Measurements from ENCODE around the gene GRHPR. TPM values are rescaled to one million over a fixed set of nuclear protein-coding genes. Genes with fewer than 3 reads are reported as not detected.

GRHPR gene
- total RNA-seq, 1 experiment from 2014 or later: 195 TPM

DNA sequence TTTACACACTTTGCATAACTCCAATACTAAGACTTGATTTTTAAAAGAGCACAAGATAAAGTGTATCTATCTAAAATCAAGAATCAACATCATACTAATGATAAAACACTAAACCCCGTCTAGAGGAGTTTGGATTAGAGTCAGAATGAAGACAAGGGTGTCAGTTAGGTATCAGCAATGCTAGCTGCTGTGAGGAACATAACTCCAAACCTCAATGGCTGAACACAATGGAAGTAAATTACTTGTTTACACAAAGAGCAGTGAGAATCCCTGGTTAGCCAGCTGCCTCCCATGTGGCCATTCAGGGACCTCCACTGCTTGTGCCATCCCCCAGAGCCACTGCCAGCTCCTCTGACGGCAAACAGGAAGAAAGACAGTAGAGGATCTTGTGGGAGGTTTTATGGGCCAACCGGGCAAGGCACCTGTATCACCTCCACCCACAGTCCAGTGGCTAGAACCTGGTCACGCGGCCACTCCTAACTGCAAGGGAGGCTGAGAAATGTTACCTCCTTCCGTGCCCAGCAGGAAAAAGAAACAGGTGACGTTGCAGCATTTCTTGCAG is 24.0 kb upstream of the GRHPR start:
- DNase-seq (ENCODE audit: low read depth): no peak

DNA sequence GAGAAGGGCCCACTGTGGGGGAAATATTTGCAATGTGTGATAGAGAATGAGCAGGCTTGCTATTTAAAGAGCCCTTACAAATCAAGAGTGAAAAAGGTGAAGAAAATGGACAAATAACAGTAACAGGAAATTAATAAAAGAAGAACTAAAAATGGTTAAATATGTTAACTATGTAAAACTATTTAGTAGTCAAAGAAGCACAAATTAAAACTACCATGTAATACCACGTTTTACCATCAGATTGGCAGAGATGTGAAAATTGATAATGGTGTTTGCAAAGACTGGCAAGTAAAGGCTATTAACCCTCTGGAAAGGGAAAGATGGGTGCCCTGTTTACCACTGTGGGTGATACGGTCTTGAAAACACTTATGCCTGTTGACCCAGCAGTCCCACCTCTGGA is 23.2 kb upstream of the GRHPR start:
- no peak for DNase-seq (ENCODE audit: low read depth)

DNA sequence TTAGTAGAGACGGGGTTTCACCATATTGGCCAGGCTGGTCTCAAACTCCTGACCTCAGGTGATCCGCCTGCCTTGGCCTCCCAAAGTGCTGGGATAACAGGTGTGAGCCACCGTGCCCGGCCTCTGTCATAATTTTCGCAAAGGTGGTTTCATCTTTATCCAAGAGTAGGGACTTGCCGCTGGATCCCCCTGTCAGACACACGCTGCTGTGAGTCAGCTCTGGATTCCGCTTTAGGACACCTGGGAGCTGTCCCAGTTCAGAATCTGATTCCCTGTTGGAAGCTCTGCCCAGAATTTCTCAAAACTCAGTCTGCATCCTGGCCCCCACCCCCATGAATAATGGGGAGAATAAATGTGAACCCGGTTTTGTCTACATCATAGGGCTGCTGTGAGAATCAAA is 17.9 kb upstream of the GRHPR start:
- no peak for DNase-seq (ENCODE audit: low read depth)

DNA sequence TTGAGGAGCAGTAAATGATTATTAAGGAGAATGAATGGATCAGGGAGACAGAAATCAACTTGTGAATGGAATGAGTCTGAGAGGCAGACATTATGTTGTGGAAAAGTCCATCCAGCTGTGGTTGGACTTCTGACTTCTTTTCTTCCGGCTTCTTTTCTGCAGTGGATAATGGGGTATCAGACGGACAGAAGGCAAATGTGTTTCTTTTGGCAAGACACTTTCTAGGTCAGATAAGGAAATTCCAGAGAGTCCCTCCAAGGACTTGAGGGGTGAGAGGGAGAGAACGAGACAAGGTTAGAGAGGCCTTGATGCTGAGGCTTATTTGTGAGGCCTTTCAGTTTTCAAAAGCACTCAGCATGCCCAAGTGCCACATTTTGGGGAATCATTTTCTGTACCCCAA is 17.1 kb upstream of the GRHPR start:
- no peak for DNase-seq (ENCODE audit: low read depth)

DNA sequence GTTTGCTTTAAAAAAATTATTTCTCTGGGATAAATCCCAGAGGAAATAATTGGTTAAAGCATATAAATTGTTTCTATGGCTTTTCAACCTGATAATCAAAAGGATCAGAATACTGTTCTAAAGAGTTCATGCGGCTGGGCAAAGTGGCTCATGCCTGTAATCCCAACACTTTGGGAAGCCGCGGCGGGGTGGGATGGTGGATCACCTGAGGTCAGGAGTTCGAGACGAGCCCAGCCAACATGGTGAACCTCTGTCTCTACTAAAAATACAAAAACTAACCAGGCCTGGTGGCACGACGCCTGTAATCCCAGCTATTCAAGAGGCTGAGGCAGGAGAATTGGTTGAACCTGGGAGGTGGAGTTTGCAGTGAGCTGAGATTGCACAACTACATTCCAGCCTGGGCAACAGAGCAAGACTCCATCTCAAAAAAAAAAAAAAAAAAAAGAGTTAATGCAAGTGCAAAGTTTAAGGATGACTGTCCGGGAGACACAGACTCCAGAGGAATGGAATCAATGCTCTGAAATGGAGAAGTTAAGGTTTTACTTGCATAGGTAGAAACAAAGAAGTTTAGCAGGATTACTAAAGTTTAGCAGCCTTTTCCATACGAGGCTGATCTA is 16.6 kb upstream of the GRHPR start:
- DNase-seq (ENCODE audit: low read depth): no peak

DNA sequence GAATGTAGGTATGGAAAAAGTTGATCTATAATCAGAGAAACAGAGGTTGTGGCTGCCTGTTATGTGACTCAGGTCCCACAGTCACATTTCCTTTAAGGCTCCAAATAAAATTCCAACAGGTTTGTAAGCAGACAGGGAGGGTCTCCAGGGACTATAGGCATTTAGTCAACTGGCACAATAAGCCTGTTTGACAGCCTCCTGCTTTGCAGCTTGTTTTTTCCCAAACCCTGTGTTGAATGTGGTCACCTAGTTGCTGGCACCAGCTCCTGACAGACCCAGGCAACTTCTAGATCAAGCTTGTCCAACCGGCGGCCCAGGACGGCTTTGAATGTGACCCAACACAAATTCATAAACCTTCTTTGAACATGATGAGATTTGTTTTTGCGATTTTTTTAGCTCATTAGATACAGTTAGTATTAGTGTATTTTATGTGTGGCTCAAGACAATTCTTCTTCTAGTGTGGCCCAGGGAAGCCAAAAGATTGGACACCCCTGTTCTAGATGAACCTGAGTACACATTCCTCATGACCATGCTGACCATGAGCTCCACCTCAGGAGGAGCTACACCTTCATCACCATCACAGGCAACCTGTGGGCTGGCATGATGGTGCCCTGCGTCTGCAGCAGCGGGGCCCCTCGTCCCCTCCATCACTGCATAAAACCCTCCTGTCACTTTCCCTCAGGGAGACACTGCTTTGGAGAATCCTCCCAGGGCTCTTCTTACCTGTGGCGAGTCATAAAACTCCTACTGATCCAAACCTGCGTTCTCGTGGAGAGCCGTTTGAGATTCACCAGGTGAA is 15.7 kb upstream of the GRHPR start:
- no peak for DNase-seq (ENCODE audit: low read depth)

GRCh38 chr9:37407468-37407867 is 15.0 kb upstream of the GRHPR start:
- no peak for DNase-seq (ENCODE audit: low read depth)

DNA sequence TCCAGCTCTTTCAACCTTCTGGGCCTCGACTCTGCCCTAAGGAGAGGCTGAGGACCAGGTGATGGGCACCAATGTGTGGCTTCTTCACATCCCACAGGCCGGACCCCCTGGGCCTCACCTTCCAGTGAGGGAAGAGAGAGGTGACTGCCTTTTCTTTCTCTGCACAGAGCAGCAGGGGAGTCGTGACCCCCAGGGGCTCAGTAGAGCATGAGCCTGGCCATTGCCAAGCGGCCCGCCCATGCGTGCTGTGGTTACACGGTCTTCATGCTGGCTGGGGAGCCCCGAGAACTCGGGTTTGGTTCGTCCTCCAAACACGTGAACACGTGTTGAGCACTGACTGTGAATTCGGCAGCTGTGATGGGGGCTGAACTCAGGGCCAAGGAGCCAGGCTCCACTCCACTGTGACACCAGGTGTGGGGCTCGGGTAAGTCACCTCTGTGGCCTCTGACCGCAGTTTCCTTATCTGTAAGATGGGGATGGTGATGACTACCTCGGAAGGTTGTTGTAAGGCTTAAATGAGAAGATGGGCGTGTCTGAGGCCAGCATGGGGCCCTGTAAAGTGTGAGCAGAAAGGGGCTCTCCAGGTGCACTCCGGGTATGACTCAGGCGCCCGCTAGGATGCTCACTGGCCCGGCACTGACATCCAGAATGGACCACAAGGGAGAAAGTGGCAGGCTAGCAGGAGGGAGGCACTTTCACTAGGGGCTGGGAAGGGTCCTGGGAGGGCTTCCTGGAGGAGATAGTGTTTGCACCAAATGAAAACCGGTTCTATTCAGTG is 13.4 kb upstream of the GRHPR start:
- no peak for DNase-seq (ENCODE audit: low read depth)

DNA sequence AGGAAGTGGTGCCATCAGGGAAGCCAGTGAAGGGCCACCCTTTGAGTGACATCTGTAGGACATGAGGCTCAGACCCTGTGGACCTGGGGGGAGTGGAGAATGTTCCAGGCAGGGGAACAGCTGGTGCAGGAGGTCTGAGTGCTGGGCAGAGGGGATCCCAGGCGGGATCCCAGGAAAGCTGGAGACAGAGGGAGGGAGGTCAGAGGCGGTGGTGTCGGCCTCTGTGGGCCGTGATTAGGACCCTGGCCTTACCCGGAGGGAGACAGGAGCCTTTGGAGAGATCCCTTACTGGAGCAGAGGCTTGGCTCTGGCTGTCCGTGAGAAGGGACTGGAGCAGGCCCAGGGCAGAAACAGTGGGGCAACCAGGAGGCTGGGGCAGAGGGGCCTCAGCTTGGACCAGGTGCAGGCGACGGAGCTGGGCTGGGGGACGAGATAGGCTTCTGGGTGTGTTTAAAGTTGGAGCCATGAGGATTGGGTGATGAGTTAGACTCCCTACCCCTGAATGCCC is 12.1 kb upstream of the GRHPR start:
- DNase-seq (ENCODE audit: low read depth): no peak

DNA sequence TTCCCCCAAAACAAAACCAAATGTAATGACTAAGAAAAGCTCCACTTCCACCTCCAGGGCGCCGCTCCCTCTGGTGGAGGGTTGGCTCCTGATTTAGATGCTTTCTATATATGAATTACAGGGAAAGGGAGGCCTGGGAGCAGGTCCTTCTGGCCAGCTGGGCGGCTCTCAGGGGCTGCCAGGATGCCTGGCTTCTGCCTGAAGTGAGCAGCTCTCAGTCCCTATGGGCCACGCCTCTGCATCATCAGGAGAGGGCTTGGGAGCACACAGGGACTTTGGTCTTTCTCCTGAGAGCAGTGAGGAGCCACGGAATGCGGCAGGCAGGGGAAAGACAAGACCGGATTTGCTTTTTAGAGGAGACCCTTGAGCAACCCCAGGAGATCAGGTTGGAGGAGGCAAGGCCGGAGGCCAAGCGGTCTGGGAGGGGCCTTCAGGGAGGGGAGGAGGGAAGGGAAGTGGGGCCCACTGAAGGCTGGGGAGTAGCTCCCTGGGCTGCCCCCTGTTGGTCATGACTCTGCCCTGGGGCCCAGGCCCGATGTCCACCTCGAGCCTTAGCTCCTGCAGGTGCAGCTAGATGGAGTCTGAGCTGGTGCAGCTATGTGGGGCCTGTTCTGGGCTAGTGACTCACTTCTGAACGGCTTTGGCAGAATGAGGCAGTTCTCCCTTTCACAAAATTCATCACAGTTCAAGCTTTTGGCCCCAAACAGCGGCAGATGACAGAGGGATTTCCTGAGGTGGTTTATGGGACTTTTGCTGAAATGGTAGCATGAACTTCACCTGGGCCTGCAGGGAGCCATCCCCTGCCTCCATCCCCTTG is 11.3 kb upstream of the GRHPR start:
- no peak for DNase-seq (ENCODE audit: low read depth)

DNA sequence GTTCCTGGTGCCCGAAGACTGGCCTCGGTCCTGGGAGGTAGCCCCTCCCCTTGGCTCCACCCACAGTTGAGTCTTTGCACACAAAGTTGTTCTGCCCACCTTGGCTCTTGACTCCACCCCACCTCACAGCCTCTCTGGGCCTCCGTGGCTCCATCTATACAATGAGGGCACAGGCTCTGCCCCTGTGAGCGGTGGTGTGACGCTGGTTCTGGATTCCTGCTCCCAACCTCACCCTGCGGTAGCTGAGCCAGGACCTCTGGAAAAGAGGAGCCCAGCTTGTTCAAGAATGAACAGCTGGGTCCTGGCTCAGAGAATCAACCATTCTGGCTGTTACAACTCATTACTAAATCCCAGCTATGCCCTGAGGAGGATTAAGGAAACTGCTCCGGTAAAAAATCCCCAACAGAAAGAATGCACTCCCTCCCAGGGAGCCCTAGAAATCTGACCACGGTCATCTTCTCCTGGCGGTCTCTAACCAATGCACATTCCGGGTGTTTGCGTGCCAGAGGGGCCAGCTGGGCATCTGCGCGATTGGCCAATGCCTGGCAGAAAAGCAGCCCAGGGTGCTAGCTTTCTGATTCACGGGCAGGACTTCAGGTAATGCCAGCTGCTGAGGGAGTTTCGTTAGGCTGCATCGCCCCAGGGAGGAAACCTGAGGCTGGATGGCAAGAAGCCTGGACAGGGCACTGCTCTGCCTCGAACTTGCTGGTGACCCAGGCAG is 9.9 kb upstream of the GRHPR start:
- DNase-seq (ENCODE audit: low read depth): peak; percentile 90

GRCh38 chr9:37413311-37413710 is 9.2 kb upstream of the GRHPR start:
- DNase-seq (ENCODE audit: low read depth): peak; percentile 48

DNA sequence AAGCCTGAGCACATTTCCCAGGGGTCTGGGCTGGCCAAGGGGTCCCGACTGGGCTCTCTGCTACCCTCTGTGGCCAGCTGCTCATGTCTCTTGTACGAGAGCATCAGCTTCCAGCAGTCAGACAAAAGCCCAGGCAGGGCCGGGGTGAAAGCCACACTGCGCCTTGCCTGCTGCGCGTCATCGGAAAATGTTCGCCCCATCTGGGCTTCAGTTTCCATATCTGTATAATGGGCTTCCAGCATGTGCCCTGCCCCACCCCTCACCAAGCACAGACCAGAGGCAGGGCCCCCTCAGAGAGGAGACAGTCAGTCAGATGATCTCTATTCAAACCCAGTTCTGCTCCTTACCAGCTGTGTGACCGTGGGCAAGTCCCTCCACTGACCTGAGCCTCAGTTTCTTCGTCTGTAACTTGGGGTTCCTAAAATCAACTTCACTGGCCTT is 8.0 kb upstream of the GRHPR start:
- no peak for DNase-seq (ENCODE audit: low read depth)

DNA sequence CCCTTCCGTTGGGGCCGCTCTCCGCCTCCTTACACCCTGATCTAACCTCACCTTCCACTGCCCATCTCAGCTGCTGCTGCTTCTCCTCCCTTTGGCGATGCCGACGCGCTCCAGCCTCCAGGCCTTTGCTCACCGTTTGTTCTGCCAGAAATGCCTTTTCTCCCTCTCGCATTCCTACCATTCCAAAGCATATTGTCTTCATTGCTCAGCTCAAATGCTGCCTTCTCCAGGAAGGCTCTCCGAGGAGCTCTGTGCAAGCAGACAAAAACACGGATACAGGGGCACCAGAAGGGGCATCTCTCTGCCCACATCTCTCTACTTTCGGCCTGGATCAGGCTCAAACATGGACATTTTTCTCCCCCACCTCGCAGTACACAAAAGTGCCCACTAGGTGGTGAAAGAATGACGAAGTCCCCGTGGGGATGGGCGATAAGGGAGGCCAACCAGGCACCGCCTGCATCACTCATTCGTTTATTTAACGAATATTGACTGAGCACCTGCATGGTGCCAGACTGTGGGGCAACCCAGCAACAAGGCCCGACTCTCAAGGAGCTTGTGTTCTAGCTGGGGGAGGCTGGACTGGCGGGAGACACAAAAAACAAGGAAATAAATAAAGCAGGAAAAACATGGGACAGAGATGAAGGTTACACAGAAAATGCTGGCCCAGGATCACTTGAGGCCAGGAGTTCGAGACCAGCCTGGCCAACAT is 7.3 kb upstream of the GRHPR start:
- DNase-seq (ENCODE audit: low read depth): peak; percentile 84

DNA sequence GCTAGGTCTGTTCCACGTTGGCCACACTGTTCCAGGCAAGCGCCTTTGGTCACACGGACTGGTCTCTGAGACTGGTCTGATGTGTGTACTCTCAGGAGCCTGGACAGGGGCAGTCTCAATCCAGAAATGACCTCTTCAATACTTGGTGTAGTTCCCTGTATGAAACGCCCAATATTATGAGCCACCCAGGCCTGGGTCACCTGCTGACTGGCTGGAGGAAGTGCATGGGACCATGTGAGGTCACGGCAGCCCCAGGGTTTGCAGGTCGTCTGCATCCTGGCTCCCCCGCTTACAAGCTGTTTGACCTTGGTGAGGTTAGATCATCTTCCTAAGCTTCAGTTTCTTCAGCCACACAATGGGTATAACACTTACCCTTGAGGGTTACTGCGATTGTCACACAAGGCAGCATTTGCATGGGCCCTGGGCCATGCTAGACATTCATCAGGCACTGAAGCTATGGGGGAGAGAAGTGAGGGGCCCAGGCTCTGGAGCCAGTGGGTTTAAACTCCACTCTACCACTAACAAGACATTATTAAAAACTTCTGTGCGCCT is 5.2 kb upstream of the GRHPR start:
- DNase-seq (ENCODE audit: low read depth): no peak

- no peak for DNase-seq (ENCODE audit: low read depth)
Observed at GRCh38 chr9:37417857-37418618, 4.5 kb upstream of the GRHPR start.

DNA sequence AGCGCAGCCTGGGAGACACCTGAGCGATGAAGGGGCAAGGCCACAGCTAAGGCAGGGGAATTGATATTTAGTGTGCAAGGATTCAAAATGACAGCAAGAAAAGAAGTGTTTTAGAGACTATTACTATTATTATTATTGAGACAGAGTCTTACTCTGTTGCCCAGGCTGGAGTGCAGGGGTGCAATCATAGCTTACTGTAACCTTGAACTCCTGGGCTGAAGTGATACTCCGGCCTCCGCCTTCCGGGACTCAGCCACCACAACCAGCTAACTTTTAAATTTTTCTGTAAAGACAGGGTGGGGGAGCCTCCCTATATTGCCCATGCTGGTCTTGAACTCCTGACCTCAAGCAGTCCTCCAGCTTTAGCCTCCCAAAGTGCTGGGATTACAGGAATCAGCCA is 3.3 kb upstream of the GRHPR start:
- DNase-seq (ENCODE audit: low read depth): no peak

All from LHCN-M2 (cell line).